WTC11 (cell line): ENCODE measurements around the gene INTS11. TPM values are rescaled to one million over a fixed set of nuclear protein-coding genes. Genes with fewer than 3 reads are reported as not detected.

Experiments
- CREB1 ChIP-seq: sonication (generic); formaldehyde crosslinking; IDR thresholded peaks from 2 replicates; pipeline ENCODE4 v1.8.0; 2023; ENCODE audit warnings: mild to moderate bottlenecking, missing genetic modification reagents
- E2F5 ChIP-seq: sonication (generic); formaldehyde crosslinking; IDR thresholded peaks from 2 replicates; pipeline ENCODE4 v1.8.1; 2022; ENCODE audit warnings: mild to moderate bottlenecking, moderate library complexity, missing genetic modification reagents
- FOXK1 ChIP-seq: sonication (generic); formaldehyde crosslinking; IDR thresholded peaks from 2 replicates; pipeline ENCODE4 v1.8.0; 2022; ENCODE audit warnings: mild to moderate bottlenecking, moderate library complexity, missing genetic modification reagents
- GRHL2 ChIP-seq: fragments of 250-450 bp; sonication (Bioruptor Pico); IDR thresholded peaks from 2 replicates; pipeline ENCODE4 v1.8.0; 2022; ENCODE audit warnings: mild to moderate bottlenecking, moderate library complexity; ENCODE audit not compliant: insufficient replicate concordance, severe bottlenecking
- GTF2I ChIP-seq: fragments of 250-450 bp; sonication (Bioruptor Pico); conservative IDR thresholded peaks from 2 replicates; pipeline ENCODE4 v1.4.0; 2021; ENCODE audit warnings: mild to moderate bottlenecking
- HMGA2 ChIP-seq: fragments of 250-450 bp; sonication (Bioruptor Pico); IDR thresholded peaks from 2 replicates; pipeline ENCODE4 v1.4.0; 2021; ENCODE audit warnings: mild to moderate bottlenecking, moderate library complexity
- IRF1 ChIP-seq: sonication (generic); formaldehyde crosslinking; IDR thresholded peaks from 2 replicates; pipeline ENCODE4 v1.8.0; 2023; ENCODE audit warnings: missing genetic modification reagents
- IRF2 ChIP-seq: sonication (generic); formaldehyde crosslinking; IDR thresholded peaks from 2 replicates; pipeline ENCODE4 v1.8.0; 2022; ENCODE audit warnings: low read depth, missing genetic modification reagents, borderline replicate concordance
- MXD4 ChIP-seq: fragments of 250-450 bp; sonication (Bioruptor Pico); IDR thresholded peaks from 2 replicates; pipeline ENCODE4 v1.8.0; 2021; ENCODE audit warnings: mild to moderate bottlenecking, moderate library complexity, borderline replicate concordance
- NFATC4 ChIP-seq: fragments of 250-450 bp; sonication (Bioruptor Pico); IDR thresholded peaks from 2 replicates; pipeline ENCODE4 v1.9.0; 2021; ENCODE audit warnings: mild to moderate bottlenecking
- NFE2L1 ChIP-seq: sonication (generic); formaldehyde crosslinking; IDR thresholded peaks from 2 replicates; pipeline ENCODE4 v1.8.1; 2023; ENCODE audit warnings: missing genetic modification reagents
- NR2C2 ChIP-seq: sonication (generic); formaldehyde crosslinking; IDR thresholded peaks from 2 replicates; pipeline ENCODE4 v1.8.0; 2022; ENCODE audit warnings: mild to moderate bottlenecking, missing genetic modification reagents
- PRRX2 ChIP-seq: fragments of 250-450 bp; sonication (Bioruptor Pico); IDR thresholded peaks from 2 replicates; pipeline ENCODE4 v1.8.0; 2021; ENCODE audit warnings: mild to moderate bottlenecking
- RORB ChIP-seq: fragments of 250-450 bp; sonication (Bioruptor Pico); IDR thresholded peaks from 2 replicates; pipeline ENCODE4 v1.9.0; 2021; ENCODE audit warnings: mild to moderate bottlenecking
- SP1 ChIP-seq: sonication (generic); formaldehyde crosslinking; conservative IDR thresholded peaks from 2 replicates; pipeline ENCODE4 v1.8.1; 2022; ENCODE audit warnings: missing genetic modification reagents
- TP53 ChIP-seq: sonication (generic); formaldehyde crosslinking; IDR thresholded peaks from 2 replicates; pipeline ENCODE4 v1.8.1; 2023; ENCODE audit warnings: mild to moderate bottlenecking, missing genetic modification reagents
- USF1 ChIP-seq: sonication (generic); formaldehyde crosslinking; IDR thresholded peaks from 2 replicates; pipeline ENCODE4 v1.8.0; 2022; ENCODE audit warnings: mild to moderate bottlenecking, missing genetic modification reagents
- ZNF121 ChIP-seq: sonication (generic); formaldehyde crosslinking; IDR thresholded peaks from 2 replicates; pipeline ENCODE4 v1.8.0; 2023; ENCODE audit warnings: missing genetic modification reagents
- ZNF138 ChIP-seq: sonication (generic); formaldehyde crosslinking; conservative IDR thresholded peaks from 2 replicates; pipeline ENCODE4 v1.8.1; 2022; ENCODE audit warnings: mild to moderate bottlenecking, moderate library complexity, missing genetic modification reagents
- ZNF219 ChIP-seq: sonication (generic); formaldehyde crosslinking; IDR thresholded peaks from 2 replicates; pipeline ENCODE4 v1.8.0; 2023; ENCODE audit warnings: missing genetic modification reagents, mild to moderate bottlenecking, borderline replicate concordance
- ZNF232 ChIP-seq: sonication (generic); formaldehyde crosslinking; IDR thresholded peaks from 2 replicates; pipeline ENCODE4 v1.8.0; 2022; ENCODE audit warnings: mild to moderate bottlenecking, missing genetic modification reagents
- ZSCAN18 ChIP-seq: fragments of 250-450 bp; sonication (Bioruptor Pico); IDR thresholded peaks from 2 replicates; pipeline ENCODE4 v2.1.2; 2022; ENCODE audit warnings: mild to moderate bottlenecking, moderate library complexity
- total RNA-seq: library from RNA; stranded (reverse); gene quantifications from 3 replicates; pipeline ENCODE4 v1.2.3, GENCODE V29; 2021
- TF ChIP-seq, protein P1 (sequence below): sonication (generic); formaldehyde crosslinking; IDR thresholded peaks from 2 replicates; pipeline ENCODE4 v1.8.1; 2022; ENCODE audit warnings: missing genetic modification reagents, borderline replicate concordance
- TF ChIP-seq, protein P2 (sequence below): fragments of 250-450 bp; sonication (Bioruptor Pico); IDR thresholded peaks from 2 replicates; pipeline ENCODE4 v1.9.0; 2021; ENCODE audit warnings: moderate library complexity, mild to moderate bottlenecking, inconsistent platforms, borderline replicate concordance
- TF ChIP-seq, protein P3 (sequence below): sonication (generic); formaldehyde crosslinking; IDR thresholded peaks from 2 replicates; pipeline ENCODE4 v1.8.0; 2023; ENCODE audit warnings: missing genetic modification reagents, mild to moderate bottlenecking, borderline replicate concordance
- TF ChIP-seq, protein P4 (sequence below): sonication (generic); formaldehyde crosslinking; IDR thresholded peaks from 2 replicates; pipeline ENCODE4 v1.8.1; 2022; ENCODE audit warnings: low read depth, missing genetic modification reagents, borderline replicate concordance

The INTS11 gene
- total RNA-seq, 1 experiment from 2014 or later, result 170 TPM

DNA sequence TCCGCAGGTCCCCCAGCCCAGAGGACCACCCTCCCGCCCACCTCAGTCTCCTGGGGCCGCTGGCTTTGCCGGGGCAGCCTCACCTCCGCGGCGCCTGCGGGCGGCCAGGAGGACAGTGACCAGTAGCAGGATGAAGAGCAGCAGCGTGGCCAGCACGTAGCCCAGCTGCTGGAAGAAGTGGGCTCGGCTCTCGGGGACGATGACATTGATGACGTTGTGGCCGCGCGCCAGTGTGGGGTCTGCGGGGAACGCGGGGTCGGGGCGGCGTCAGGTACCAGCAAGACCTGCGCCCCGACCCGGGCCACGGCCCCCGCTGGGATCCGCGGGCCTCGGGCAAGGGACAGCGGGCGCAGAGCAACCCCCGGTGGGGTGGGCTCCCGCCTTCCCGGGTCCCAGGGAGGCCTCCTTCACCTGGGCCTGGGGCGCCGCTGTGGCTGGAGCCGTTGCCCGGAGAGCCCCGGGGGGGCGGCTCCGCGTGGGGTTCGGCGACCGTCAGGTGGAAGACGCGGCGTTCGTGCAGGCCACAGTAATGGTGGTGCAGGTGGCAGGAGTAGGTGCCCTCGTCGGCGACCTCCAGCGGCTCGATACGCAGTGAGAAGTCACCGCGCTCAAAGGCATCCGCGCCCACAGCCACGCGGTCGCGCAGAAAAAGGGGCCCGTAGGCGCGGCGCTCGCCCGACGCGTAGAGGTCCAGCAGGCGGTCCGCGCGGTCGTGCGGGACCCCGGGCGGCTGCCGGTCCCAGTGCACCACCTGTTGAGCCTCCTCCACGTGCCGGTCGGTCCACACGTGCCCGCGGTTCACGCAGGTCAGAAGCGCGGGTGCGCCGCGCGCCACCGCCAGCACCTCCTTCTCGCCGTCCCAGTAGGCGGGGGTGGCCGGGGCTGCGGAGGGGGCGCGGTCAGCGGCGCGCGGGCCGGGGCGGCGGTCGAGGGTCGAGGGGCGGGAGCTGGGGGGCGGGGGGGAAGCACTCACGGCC, 30.1 kb upstream of the INTS11 start (continued):
- TF ChIP-seq, protein P1, sequence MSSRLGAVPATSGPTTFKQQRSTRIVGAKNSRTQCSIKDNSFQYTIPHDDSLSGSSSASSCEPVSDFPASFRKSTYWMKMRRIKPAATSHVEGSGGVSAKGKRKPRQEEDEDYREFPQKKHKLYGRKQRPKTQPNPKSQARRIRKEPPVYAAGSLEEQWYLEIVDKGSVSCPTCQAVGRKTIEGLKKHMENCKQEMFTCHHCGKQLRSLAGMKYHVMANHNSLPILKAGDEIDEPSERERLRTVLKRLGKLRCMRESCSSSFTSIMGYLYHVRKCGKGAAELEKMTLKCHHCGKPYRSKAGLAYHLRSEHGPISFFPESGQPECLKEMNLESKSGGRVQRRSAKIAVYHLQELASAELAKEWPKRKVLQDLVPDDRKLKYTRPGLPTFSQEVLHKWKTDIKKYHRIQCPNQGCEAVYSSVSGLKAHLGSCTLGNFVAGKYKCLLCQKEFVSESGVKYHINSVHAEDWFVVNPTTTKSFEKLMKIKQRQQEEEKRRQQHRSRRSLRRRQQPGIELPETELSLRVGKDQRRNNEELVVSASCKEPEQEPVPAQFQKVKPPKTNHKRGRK (CRISPR knock-in tag), result no peak
- TF ChIP-seq SP1 (CRISPR knock-in tag) (no peak), CREB1 (CRISPR knock-in tag) (no peak), IRF1 (no peak), E2F5 (CRISPR knock-in tag) (0 out of 2 replicates have a peak, but pooled peaks have one; percentile 36), TP53 (peak; percentile 7; the same call in 1 of the 2 replicates), NFATC4 (CRISPR knock-in tag) (no peak), PRRX2 (CRISPR knock-in tag) (no peak; the same call in 1 of the 2 replicates), FOXK1 (no peak), ZNF121 (CRISPR knock-in tag) (no peak), NR2C2 (CRISPR knock-in tag) (no peak), ZNF219 (CRISPR knock-in tag) (no peak), NFE2L1 (CRISPR knock-in tag) (no peak), MXD4 (CRISPR knock-in tag) (no peak), ZNF138 (CRISPR knock-in tag) (no peak), ZSCAN18 (CRISPR knock-in tag) (0 out of 2 replicates have a peak, but pooled peaks have one; percentile 19), GRHL2 (no peak), RORB (CRISPR knock-in tag) (no peak), USF1 (no peak), IRF2 (CRISPR knock-in tag) (no peak), HMGA2 (CRISPR knock-in tag) (no peak), GTF2I (CRISPR knock-in tag) (no peak), ZNF232 (no peak)
- TF ChIP-seq, protein P2, sequence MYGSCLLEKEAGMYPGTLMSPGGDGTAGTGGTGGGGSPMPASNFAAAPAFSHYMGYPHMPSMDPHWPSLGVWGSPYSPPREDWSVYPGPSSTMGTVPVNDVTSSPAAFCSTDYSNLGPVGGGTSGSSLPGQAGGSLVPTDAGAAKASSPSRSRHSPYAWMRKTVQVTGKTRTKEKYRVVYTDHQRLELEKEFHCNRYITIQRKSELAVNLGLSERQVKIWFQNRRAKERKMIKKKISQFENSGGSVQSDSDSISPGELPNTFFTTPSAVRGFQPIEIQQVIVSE, result no peak
- TF ChIP-seq, protein P3, sequence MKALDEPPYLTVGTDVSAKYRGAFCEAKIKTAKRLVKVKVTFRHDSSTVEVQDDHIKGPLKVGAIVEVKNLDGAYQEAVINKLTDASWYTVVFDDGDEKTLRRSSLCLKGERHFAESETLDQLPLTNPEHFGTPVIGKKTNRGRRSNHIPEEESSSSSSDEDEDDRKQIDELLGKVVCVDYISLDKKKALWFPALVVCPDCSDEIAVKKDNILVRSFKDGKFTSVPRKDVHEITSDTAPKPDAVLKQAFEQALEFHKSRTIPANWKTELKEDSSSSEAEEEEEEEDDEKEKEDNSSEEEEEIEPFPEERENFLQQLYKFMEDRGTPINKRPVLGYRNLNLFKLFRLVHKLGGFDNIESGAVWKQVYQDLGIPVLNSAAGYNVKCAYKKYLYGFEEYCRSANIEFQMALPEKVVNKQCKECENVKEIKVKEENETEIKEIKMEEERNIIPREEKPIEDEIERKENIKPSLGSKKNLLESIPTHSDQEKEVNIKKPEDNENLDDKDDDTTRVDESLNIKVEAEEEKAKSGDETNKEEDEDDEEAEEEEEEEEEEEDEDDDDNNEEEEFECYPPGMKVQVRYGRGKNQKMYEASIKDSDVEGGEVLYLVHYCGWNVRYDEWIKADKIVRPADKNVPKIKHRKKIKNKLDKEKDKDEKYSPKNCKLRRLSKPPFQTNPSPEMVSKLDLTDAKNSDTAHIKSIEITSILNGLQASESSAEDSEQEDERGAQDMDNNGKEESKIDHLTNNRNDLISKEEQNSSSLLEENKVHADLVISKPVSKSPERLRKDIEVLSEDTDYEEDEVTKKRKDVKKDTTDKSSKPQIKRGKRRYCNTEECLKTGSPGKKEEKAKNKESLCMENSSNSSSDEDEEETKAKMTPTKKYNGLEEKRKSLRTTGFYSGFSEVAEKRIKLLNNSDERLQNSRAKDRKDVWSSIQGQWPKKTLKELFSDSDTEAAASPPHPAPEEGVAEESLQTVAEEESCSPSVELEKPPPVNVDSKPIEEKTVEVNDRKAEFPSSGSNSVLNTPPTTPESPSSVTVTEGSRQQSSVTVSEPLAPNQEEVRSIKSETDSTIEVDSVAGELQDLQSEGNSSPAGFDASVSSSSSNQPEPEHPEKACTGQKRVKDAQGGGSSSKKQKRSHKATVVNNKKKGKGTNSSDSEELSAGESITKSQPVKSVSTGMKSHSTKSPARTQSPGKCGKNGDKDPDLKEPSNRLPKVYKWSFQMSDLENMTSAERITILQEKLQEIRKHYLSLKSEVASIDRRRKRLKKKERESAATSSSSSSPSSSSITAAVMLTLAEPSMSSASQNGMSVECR (CRISPR knock-in tag), result no peak
- TF ChIP-seq, protein P4, sequence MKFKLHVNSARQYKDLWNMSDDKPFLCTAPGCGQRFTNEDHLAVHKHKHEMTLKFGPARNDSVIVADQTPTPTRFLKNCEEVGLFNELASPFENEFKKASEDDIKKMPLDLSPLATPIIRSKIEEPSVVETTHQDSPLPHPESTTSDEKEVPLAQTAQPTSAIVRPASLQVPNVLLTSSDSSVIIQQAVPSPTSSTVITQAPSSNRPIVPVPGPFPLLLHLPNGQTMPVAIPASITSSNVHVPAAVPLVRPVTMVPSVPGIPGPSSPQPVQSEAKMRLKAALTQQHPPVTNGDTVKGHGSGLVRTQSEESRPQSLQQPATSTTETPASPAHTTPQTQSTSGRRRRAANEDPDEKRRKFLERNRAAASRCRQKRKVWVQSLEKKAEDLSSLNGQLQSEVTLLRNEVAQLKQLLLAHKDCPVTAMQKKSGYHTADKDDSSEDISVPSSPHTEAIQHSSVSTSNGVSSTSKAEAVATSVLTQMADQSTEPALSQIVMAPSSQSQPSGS (CRISPR knock-in tag), result no peak
